GM12878 (cell line): ENCODE measurements around the gene U2AF2. TPM values are rescaled to one million over a fixed set of nuclear protein-coding genes. Genes with fewer than 3 reads are reported as not detected.

ENCODE experiments used
- ATAC-seq: fragments of 200-7000 bp; cut with Tn5 transposase; 3 replicates; pipeline ENCODE4 v1.9.1; 2020; ENCODE audit warnings: mild to moderate bottlenecking, moderate library complexity
- BruUV-seq: library from RNA; stranded (reverse); fragments of 400-500 nt; replicated peaks from 2 replicates; lab custom pipeline; 2021; lab: Mats Ljungman, UMichigan
- CTCF ChIA-PET: fragments of 300-600 bp; sonication (Branson Sonifier 250); formaldehyde crosslinking; extraction: SDS; loops from one replicate; lab custom pipeline; 2021; ENCODE audit warnings: inconsistent platforms; lab: Yijun Ruan, JAX
- POLR2A ChIA-PET: fragments of 350-600 bp; formaldehyde crosslinking; extraction: SDS; loops from one replicate; lab custom pipeline; 2021; ENCODE audit warnings: inconsistent platforms; lab: Charles Lee
- RAD21 ChIA-PET: fragments of 300-600 bp; sonication (Branson Sonifier 250); formaldehyde crosslinking; loops from one replicate; lab custom pipeline; 2023; ENCODE audit warnings: antibody characterized with exemption; ENCODE audit not compliant: unreplicated experiment; lab: Charles Lee
- SMC1A ChIA-PET: fragments of 300-600 bp; sonication (Branson Sonifier 250); formaldehyde crosslinking; loops from one replicate; lab custom pipeline; 2023; ENCODE audit not compliant: unreplicated experiment, uncharacterized antibody; lab: Charles Lee
- DNase-seq: peaks from one replicate; pipeline ENCODE4 v3.0.0-alpha.2; 2011; ENCODE audit warnings: low read depth, low spot score
- FAIRE-seq: peaks from 3 replicates; lab custom pipeline; 2011; peaks lifted over from hg19 to GRCh38; lab: Jason Lieb, UNC
- H2AFZ ChIP-seq: 2 replicates; pipeline ENCODE4 v1.6.0; 2011; ENCODE audit warnings: low read depth, low read length, control low read depth; ENCODE audit not compliant: control insufficient read depth
- H3K27ac ChIP-seq: 2 replicates; pipeline ENCODE4 v1.5.1; 2011; ENCODE audit warnings: control low read depth; ENCODE audit not compliant: control insufficient read depth, insufficient read depth
- H3K27me3 ChIP-seq, 2 experiments: replicated peaks in 1 of 2; 2 replicates each; pipeline versions ENCODE4 v1.6.0 to v1.6.1; 2011; ENCODE audit warnings: low read length in 1 of 2; ENCODE audit not compliant: control insufficient read depth in 2 of 2, insufficient read depth in 2 of 2
- H3K36me3 ChIP-seq, 2 experiments: 2 replicates each; pipeline ENCODE4 v1.5.1; 2011; ENCODE audit warnings: low read length in 1 of 2; ENCODE audit not compliant: control insufficient read depth in 2 of 2, insufficient read depth in 2 of 2
- H3K4me1 ChIP-seq: 2 replicates; pipeline ENCODE4 v1.6.1; 2011; ENCODE audit warnings: mild to moderate bottlenecking, low read length, moderate library complexity, mixed read lengths; ENCODE audit not compliant: control insufficient read depth, insufficient read depth
- H3K4me2 ChIP-seq: 2 replicates; pipeline ENCODE4 v1.6.0; 2011; ENCODE audit warnings: control low read depth; ENCODE audit not compliant: control insufficient read depth, insufficient read depth
- H3K4me3 ChIP-seq: fragments of 200-600 bp; sonication (generic); 2 replicates; pipeline ENCODE4 v1.5.1; 2016
- H3K79me2 ChIP-seq: 2 replicates; pipeline ENCODE4 v1.6.0; 2011; ENCODE audit warnings: low read length; ENCODE audit not compliant: control insufficient read depth, insufficient read depth
- H3K9ac ChIP-seq: 2 replicates; pipeline ENCODE4 v1.8.0; 2011; ENCODE audit warnings: low read length, control low read depth, mixed read lengths; ENCODE audit not compliant: control insufficient read depth, insufficient read depth
- H3K9me3 ChIP-seq: replicated peaks from 3 replicates; pipeline ENCODE4 v1.5.1; 2011; ENCODE audit warnings: mild to moderate bottlenecking, low read length; ENCODE audit not compliant: control insufficient read depth, insufficient read depth
- H4K20me1 ChIP-seq: 2 replicates; pipeline ENCODE4 v1.6.0; 2011; ENCODE audit not compliant: control insufficient read depth, insufficient read depth
- RAD51 ChIP-seq: fragments of 450-650 bp; IDR thresholded peaks from 2 replicates; pipeline ENCODE4 v1.6.1; 2016; ENCODE audit warnings: moderate library complexity, mild to moderate bottlenecking, inconsistent platforms
- STAT3 ChIP-seq: IDR thresholded peaks from 2 replicates; pipeline ENCODE4 v1.6.1; 2011; ENCODE audit warnings: low read depth, low read length, improper control_type of control experiment
- USF1 ChIP-seq: IDR thresholded peaks from 2 replicates; pipeline ENCODE4 v1.6.1; 2011; ENCODE audit warnings: borderline replicate concordance, low read depth, mild to moderate bottlenecking, moderate library complexity, mixed read lengths, low read length; ENCODE audit not compliant: insufficient read depth; ENCODE audit errors: extremely low read length
- WGBS: methylation state at CpG from one replicate; pipeline ENCODE4 v1.1.6; 2016; ENCODE audit warnings: low lambda C conversion rate; ENCODE audit not compliant: insufficient replicate concordance, insufficient coverage; ENCODE audit errors: missing lambda C conversion rate; 5-methylcytosine and 5-hydroxymethylcytosine counted together
- in situ Hi-C: fragments of 300-500 bp; cut with MboI; formaldehyde crosslinking; loops from 9 replicates; pipeline ENCODE4 v1.14.3; 2018; ENCODE audit warnings: mixed read lengths
- intact Hi-C: fragments of 100-400 bp; cut with micrococcal nuclease; formaldehyde crosslinking; loops from one replicate; pipeline ENCODE4 v1.14.2; 2022; ENCODE audit not compliant: unreplicated experiment
- polyA plus RNA-seq, 11 experiments: library from polyadenylated mRNA; depleted of rRNA in 4 of 11; unstranded in 6 of 11; stranded (reverse) in 5 of 11; fragments of >200 nt; fragmentation: Nextera tagmentation in 4 of 11; fragmentation: Illumina TruSeq in 1 of 11; extraction: Ambion mirVana in 4 of 11; extraction: Trizol in 1 of 11; gene quantifications; 1 replicate in 1 of 11; 2 replicates in 10 of 11; pipeline versions ENCODE4 v1.2.1 to v1.2.3, GENCODE V29; 2011 to 2016; ENCODE audit warnings: inconsistent platforms in 2 of 11, missing spikeins in 2 of 11, low read depth in 1 of 11
- total RNA-seq, 4 experiments: library from RNA; depleted of rRNA in 3 of 4; stranded (reverse); fragments of >200 nt in 3 of 4; fragmentation: Illumina TruSeq in 1 of 4; extraction: Trizol in 1 of 4; gene quantifications; 2 replicates each; pipeline versions ENCODE4 v1.2.1 to v1.2.3, GENCODE V29; 2013 to 2021

The U2AF2 gene
- total and polyA plus RNA-seq, 10 of the 15 experiments (the other 5 are each of a cell fraction or from before 2014, with no cell fraction given), result 3.0 to 338 (median 130) TPM

DNA sequence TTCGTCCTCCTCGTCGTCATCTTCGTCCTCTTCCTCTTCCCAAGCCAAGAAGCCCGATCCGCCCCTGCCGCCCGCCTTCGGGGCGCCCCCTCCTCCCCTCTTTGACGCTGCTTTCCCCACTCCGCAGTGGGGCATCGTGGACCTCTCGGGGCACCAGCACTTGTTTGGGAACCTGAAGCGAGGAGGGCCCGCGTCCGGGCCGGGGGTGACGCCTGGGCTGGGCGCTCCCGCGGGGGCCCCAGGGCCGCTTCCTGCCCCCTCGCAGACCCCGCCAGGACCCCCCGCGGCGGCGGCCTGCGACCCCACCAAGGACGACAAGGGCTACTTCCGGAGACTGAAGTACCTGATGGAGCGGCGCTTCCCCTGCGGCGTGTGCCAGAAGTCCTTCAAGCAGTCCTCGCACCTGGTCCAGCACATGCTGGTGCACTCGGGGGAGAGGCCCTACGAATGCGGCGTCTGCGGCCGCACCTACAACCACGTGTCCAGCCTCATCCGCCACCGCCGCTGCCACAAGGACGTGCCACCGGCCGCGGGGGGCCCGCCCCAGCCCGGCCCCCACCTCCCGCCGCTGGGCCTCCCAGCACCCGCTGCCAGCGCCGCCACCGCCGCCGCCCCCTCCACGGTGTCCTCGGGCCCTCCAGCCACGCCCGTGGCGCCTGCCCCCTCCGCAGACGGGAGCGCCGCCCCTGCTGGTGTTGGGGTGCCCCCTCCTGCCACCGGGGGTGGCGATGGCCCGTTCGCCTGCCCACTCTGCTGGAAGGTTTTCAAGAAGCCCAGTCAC, 40.7 kb upstream of the U2AF2 start:
- H2AFZ ChIP-seq, result no peak overlapping the region
- no peak overlapping the region for H3K4me2 ChIP-seq
- FAIRE-seq (no peak), ATAC-seq (no peak), DNase-seq (no peak)
- H4K20me1 ChIP-seq, result peaks cover 3% of the 10 kb centered on the region; the same call in 1 of the 2 replicates
- TF ChIP-seq RAD51, result no peak
- TF ChIP-seq STAT3, result no peak
- TF ChIP-seq USF1, result no peak
- peaks cover 2% of the 10 kb centered on the region; the same call in 2 of the 3 replicates for H3K9me3 ChIP-seq
- WGBS, result 97% methylated on average over 42 of the region's 75 CpGs
- POLR2A ChIA-PET, result no interaction called here
- peaks cover 4% of the 10 kb centered on the region for H3K4me1 ChIP-seq
- in situ Hi-C loops, result no loop called here
- H3K27me3 ChIP-seq, result no peaks in the 10 kb centered on the region
- H3K36me3 ChIP-seq, result peaks cover 12 to 15% of the 10 kb centered on the region in 2 experiments
- no peak overlapping the region for H3K9ac ChIP-seq
- no peak overlapping the region for H3K27ac ChIP-seq
- CTCF ChIA-PET, result no interaction called here
- SMC1A ChIA-PET, result no interaction called here
- BruUV-seq, result no TSS peak
- H3K79me2 ChIP-seq, result peaks cover 6% of the 10 kb centered on the region
- intact Hi-C loops, result no loop called here
- H3K4me3 ChIP-seq, result no peak overlapping the region
- RAD21 ChIA-PET, result no interaction called here
